GDM1 (cell line): ENCODE results near the gene NR3C2.
"Not testable (repeated sequence)": the region's sequence is repeated elsewhere in the genome, so short reads cannot be mapped to it uniquely, and the experiment has no call there.

ENCODE experiments used
- DNase-seq: peaks from one replicate; lab custom pipeline; 2025; lab: John Stamatoyannopoulos, UW

The NR3C2 gene

GRCh38 chr4:148103597-148104355 lies 338.4 kb downstream of the NR3C2 start:
- DNase-seq: no peak

GRCh38 chr4:148101790-148102189 lies 340.4 kb downstream of the NR3C2 start:
- no peak for DNase-seq

DNA sequence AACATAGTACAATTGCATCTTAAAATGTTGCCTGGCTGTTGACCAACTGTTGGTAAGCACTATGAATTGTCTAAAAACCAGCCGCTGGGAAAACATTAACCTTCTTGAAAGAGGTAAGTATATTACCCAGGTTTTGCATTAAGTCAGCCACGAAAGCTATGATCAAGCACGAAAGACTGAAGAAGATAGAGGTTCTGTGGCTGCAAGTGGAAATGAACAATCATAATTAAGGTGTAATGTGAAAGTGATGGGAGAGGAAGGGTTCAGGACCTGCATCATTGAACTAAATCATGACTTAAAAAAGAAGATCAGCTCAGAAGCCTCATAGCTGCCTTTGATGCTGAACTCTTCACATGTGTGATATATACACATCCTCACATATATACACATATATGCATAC lies 341.0 kb downstream of the NR3C2 start:
- no peak for DNase-seq

DNA sequence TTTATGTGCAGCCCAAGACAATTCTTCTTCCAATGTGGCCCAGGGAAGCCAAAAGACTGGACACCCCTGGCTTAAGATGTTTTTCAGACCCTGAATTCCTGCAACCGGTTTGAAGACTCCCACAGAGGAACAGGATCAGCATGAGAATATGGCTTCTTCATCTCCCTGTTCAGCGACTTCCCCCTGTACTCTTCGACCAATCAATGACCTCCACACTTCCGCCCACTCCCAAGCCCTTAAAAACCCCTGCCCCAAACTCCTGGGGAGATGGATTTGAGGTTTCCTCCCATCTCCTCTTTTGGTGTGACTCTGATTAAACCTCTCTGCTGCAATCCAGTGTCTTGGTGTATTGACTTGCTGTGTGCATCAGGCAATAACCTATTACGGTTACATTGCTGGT lies 344.4 kb downstream of the NR3C2 start:
- DNase-seq: no peak

- DNase-seq: no peak
Measured at GRCh38 chr4:148095346-148095923, 346.8 kb downstream of the NR3C2 start.

- no peak for DNase-seq
Measured at GRCh38 chr4:148094149-148094548, 348.1 kb downstream of the NR3C2 start.

DNA sequence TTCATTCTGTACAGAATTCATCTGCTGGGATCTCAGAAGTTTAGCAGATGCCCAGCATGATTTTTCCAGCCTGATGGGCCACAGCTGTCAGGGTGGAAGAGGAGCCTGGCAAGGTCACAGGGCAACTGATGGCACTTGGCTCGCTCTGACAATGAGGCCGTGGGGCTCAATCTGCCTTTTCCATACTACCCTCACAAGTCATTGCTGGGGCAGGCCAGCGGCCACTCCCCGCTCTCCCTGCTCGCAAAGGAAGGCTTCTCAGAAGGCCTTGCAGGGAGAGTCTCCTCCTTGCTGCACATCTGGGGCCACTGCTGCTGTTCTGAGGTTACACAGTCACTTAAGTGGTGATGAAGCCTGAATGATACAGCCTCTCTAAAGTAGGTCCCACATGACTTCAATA lies 349.1 kb downstream of the NR3C2 start:
- DNase-seq: no peak

DNA sequence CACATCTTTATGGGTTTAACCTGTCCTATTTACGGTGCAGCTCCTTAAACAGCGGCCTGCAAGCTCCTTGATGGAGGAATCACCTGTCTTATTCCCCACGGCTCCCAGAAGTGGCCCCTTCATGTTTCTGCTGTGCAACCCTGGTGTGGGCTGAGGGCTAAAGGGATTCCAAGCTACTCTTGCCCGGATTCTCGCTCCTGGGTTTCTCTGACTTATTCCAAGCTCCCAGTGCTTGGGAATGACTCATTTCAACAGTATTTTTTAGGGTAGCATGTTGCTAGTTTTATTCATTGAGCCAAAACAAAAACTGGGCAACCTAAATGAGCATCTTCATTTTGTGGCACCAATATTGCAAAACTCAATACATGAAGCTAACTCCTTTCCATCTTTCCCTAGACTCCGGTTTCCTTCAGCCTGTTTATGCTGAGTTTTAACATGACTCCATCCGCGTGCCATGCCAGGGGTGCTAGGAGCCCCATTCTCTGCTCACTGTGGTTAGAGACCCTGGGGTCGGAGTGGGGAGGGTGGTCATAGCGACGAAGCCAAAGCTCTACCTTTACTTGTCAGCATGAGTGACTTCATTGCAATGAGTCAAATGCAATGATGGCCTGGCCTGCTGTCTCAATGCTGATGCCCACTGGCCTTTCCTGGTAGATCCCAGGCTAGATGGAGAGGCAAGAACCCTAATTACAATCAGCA lies 349.7 kb downstream of the NR3C2 start:
- no peak for DNase-seq

GRCh38 chr4:148091896-148092295 lies 350.3 kb downstream of the NR3C2 start:
- no peak for DNase-seq

DNA sequence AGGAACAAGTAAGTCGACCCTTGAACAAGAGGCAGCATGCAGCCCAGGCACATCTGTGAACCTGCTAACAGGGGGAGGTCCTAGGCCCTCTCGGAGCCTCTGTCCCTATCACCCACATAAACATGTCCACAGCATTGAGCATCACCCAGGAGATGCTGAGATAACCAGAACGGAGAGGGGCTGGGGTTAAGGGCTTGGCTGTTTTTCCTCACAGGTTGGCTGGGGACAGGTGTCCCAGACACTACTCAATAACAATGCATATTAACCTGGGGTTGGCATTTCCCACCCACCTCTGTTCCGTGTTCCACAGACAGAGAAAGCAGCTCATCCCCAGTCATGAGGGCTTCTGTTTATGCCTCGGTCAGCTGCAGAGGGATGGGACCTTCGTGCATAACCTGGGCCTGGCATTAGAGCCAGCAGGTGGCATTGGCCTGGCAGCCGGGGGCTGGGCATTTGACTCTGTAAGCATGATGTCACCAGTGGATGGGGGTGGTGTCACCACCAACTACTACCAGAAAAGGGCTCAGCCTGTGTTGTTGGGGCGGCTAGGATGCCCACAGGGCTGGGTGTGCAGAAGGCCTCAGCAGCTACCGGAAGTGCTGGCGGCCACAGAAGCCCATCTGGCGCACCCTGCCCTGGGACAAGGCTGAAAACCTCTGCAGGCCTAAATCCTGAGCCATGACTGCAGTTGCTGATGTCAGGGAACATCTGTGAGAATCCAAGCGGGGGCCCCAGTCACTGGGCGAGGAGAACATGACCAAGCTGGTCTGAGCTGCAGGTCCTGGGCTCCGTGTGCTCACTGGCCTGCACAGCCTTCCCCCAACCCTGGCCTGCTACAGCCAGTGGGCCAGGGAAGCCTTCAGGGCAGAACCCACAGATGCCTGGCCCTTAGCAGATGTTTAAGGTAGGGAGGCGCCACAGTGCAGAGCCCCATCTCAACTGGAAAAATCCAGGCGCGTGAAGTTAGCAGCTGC lies 351.4 kb downstream of the NR3C2 start:
- DNase-seq: no peak

- DNase-seq: no peak
Measured at GRCh38 chr4:148090029-148090428, 352.2 kb downstream of the NR3C2 start.

GRCh38 chr4:148089624-148090023 lies 352.6 kb downstream of the NR3C2 start:
- DNase-seq: no peak

- DNase-seq: not testable (repeated sequence)
Measured at GRCh38 chr4:148083073-148083472, 359.1 kb downstream of the NR3C2 start.

DNA sequence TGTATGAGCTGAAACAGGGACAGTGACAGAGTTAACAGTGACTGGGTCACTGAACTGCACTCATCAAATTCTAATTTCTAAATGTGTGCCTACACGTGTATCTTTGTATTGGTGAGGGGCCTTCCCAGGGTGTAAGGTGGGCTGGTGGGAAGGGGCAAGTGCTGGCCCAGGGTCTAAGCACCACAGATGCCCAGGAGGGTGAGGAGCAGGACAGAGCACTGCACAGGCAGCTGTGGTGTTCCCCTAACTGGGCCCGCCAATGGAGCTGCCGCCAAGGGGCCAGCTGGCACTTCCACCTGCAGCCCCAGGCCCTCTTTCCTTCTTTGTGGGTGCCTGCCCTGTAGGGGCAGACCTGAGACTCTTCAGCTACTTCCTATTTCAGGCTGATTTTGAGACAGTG lies 360.5 kb downstream of the NR3C2 start:
- DNase-seq: no peak

GRCh38 chr4:148081267-148081666 lies 360.9 kb downstream of the NR3C2 start:
- DNase-seq: no peak

DNA sequence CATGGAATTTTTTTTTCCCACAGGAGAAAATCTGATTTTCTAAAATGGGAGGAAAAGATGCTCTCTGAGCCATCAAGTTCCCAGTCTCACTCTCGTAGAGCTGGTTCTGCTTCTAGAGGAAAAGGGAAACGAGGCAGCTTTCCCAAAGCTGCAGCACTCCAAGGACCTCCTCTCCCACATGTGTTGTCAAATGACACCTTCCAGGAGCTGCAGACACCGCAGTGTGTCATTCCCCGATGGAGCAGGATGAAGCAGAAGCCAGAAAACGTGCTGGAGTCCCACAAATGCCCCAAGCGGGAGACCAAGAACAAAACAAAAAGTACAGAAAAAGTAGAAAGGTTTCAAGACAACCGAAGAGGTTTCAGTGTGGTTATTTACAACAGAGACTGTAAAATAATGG lies 362.3 kb downstream of the NR3C2 start:
- no peak for DNase-seq

GRCh38 chr4:148078061-148078460 lies 364.2 kb downstream of the NR3C2 start:
- DNase-seq: no peak

DNA sequence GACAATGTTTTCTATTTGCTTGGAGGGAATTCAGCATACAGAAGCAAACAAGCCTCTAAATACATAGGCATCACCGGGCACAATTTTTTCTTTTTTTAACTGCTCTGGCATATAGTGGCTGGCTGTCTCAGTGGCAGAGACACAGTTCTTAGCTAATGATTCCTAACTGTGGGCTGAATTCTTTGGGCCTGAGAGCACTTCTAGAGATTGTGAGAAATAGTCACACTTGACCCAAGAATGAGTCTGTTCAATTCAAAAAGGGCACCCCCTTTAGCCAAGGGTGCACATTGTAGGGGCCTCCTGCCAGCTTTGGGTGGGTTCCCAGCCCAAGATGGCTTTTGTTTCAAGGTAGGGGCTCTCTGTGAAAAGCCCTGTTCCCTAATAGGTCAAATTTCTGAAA lies 364.6 kb downstream of the NR3C2 start:
- DNase-seq: no peak

DNA sequence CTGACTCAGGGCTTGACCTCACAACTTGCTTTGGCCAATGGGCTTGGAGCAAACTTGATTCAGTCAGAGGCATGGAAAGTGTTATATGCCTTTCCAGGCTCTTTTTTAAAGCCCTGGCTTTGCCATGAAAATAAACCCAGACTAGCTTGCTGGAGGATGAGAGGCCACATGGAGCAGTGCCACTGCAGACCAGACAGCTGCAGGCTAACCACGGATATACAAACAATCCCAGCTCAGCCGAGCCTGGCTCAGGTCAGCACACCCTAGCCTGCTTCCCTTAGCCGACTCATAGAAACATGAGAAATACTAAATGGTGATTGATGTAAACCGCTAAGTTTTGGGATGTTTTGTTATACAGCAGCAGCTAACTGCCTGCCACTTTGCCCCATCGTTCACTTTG lies 365.2 kb downstream of the NR3C2 start:
- no peak for DNase-seq

- no peak for DNase-seq
Measured at GRCh38 chr4:148075438-148075837, 366.8 kb downstream of the NR3C2 start.

DNA sequence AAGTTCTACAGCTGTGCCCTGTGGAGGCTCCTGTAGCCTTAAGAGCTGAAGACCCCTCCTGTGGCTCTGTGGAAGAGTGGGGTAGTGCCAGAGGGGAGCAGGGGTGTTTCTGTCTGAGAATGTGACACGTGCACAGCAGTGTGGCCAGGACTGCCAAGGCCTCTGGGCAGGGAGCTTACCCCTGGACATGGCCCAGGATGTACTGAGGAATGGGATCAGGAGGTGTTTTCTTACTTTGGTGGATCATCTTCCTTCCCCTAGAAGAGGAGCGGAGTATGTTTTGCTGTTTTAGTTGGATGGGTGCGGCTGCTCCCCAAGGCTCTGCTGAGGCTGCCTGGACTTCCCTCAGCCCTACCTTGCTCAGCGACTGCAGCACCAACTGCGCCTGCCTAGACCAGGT lies 367.8 kb downstream of the NR3C2 start:
- no peak for DNase-seq

- DNase-seq: no peak
Measured at GRCh38 chr4:148073349-148073748, 368.9 kb downstream of the NR3C2 start.
